G401 (cell line): ENCODE measurements around the gene ORC2. TPM values are rescaled to one million over a fixed set of nuclear protein-coding genes. Genes with fewer than 3 reads are reported as not detected.
A peak's percentile ranks its signal among the peaks of the same experiment; 100 is the strongest.
"Not testable (repeated sequence)": the region's sequence is repeated elsewhere in the genome, so short reads cannot be mapped to it uniquely, and the experiment has no call there.

Experiments
- DNase-seq: peaks from one replicate; pipeline ENCODE4 v3.0.0-alpha.2; 2015; ENCODE audit warnings: low spot score
- in situ Hi-C: cut with HindIII; loops from 2 replicates; pipeline ENCODE4 v1.10.0; 2016; ENCODE audit warnings: low sequenced_read_pairs, mixed read lengths
- total RNA-seq: library from RNA; depleted of rRNA; stranded (reverse); fragments of >200 nt; shearing (Covaris generic); gene quantifications from 2 replicates; pipeline ENCODE4 v1.2.3, GENCODE V29; 2014; rRNA removed

Gene ORC2
- 30.3 and 61.4 TPM in 2 replicates for total RNA-seq

DNA sequence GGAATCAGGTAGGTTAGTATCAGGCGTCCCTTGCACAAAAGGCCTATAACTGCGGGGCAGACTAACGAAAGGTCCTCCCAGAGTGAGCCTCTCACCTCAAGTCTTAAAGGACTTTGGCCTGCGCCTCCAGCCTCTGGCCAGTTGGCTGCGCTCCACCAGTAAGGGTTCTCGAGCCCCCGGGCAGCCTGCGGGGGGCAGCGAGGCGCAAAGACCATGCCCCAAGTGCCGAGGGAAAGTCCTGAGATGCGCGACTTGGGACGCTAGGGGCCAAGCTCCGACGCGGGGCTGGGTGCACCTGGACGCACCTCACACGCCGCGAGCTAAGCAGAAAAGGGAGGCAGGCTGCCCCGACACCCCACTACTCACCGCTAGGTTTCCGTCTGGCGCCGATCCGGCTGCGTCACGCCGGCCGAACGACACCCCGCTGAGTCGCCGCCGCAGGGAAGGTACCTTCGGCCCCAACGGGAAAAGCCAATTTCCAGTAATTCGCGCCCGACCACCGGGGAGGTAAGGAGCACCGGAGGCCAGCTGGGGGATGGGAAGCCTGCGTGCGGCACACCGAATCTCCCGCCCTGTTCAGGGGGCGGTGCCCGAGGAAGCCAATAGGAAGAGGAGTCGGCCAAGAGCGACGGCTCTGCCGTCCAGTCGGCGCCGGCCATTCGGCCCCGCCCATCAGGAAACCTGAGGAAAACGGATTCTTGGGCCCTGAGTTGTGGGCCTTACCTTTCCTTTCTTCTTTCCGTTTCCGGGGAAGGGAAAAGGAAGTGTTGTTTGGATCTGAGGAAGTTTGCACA is at the start of gene ORC2:
Gene ORC2 (minus strand): TSS at position 537 of the 794 bp plus-strand sequence. CDS start 5,537 bp downstream, outside the sequence.
- DNase-seq: peak; percentile 97
- in situ Hi-C loops: no loop called here

DNA sequence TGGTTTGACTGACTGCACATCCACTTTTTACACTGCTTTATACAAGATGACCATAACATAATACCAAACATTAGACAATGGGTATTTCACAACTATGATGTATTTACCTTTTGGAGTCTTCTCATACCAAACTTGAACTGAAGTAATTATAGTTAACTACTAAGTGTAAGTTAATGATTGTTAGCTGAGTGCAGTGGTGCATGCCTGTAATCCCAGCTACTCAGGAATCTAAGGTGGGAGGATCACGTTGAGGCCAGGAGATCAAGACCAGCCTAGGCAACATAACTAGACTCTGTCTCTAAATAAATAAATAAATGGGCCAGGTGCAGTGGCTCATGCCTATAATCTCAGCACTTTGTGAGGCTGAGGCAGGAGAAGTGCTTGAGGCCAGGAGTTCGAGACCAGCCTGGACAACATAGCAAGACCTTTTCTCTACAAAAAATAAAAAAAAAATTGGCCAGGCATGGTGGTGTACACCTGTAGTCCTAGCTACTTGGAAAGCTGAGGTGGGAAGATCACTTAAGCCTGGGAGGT is 44.9 kb upstream of the ORC2 start:
- DNase-seq: no peak
- in situ Hi-C loops: no loop called here

DNA sequence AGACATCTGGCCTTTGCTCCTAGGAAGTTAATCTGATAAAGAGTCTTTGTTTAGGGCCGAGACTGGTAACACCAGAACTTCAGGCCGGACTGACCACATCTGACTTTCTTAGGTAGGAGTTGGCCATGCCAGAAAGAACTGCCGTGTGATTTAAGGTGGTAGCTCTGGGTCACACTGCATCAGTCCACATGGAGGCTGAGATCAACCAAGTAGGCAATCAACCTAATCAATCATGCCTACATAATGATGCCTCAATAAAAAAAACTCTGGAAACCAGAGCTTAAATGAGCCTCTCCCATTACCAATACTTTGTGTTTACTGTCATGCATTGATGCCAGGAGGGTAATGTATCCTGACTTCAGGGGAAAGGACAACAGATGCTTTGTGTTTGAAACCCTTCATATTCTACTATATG is 44.1 kb upstream of the ORC2 start:
- DNase-seq: no peak
- in situ Hi-C loops: no loop called here

DNA sequence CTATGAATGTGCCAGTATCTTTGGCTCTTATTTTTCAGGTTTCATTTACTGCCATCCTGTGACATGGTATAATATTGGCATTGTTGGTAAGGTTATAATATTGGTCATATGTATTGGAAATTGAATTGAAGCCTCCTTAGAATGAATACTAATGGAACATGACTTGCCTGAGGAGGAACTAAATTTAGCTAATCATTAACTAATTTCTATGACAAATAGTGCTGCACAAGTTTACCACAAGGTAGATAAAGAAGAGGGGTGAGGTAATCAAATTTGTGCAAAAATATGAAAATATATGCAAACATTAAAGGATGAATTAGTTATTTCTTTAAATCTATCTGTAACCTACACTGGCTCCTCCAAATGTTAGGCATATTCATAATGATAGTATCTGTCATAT is 43.2 kb upstream of the ORC2 start:
- DNase-seq: no peak
- in situ Hi-C loops: no loop called here

DNA sequence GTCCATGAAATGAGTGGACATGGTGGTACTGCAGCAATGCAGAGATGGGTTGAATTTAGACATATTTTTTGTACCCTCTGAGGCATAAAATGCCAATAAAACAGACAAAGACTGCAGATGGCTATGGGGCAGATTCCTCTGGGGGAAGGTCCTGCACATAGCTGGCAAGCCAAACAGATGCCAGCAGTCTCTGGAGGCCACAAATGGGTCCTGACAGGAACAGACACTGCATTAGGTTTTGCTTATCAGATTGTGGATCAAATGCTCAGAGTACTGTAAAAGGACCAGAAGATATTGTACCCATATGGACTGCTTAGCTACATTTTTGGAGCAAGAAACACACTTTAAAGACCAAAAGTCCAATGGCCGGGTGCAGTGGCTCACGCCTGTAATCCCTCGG is 40.9 kb upstream of the ORC2 start:
- DNase-seq: no peak
- in situ Hi-C loops: no loop called here

DNA sequence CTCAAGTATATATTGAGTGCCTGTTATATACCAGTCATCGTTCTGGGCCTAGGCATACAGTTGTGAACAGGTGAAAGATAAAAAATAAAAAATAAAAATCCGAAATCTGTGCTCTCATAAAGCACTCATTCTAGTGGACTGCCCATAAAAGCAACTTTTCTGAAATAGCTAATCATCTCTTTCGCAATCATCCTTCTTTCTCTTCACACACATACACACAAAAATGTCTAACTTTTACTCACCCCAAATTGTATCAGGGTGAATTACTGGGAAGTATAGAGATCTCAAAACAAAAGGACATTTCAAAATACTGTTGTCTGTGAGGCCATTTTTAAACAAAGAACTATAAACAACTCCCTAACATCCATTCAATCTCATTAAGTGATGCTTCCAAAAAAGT is 29.6 kb upstream of the ORC2 start:
- DNase-seq: no peak
- in situ Hi-C loops: no loop called here

DNA sequence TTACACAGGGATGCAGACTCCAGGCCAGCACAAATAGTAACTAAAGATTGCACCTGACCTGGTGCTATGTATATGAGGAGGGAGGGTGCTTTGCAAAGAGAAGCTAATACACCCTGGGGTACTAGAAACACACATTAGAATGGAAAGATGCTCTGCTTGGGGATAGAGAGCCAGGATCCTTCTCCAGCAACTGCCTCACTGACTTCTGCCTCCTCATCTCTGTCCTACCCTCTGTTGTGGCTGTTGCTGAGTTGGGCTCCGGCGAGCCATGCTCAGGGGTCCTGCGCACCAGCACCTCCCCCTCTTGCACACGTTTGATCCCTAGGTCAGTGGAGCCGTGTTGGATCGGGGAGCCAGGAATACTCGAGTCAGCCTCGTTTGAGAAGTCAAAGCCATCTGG is 23.7 kb upstream of the ORC2 start:
- no peak for DNase-seq
- in situ Hi-C loops: no loop called here

DNA sequence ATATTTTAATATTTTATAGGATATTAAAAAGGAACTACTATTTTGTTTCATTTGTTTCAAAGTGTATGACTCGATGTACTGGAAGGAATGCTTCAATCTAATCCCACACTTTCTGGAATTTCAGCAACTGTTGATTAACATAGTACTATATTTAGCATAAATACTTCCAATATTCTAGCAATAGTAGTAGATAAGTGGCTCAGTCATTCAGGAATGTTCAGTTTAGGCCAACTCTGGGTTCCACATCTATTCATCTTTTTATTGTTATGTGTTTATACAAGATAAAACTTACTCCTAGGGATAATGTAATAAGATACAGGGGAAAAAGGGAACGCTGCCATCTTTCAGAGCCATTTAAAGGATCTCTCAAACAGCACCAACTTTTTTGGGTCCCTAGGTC is 22.3 kb upstream of the ORC2 start:
- no peak for DNase-seq
- in situ Hi-C loops: no loop called here

DNA sequence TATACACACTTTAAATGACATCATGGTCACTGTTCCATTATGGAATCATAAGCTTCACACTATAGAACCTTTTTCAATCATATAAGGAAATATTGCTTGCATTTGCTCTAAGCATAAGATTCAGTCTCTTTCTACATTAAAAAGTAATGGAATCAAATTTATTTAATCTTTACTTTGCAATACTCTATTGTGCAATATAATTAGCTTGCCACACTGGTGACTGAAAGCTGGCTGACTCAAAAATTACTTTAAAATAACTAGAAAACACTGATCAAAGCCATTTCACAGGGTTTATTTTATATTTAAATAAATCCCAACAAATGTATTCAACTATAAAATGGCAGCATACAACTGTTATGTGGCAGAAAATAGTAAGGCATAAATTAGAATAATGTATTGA is 13.2 kb upstream of the ORC2 start:
- no peak for DNase-seq
- in situ Hi-C loops: no loop called here

DNA sequence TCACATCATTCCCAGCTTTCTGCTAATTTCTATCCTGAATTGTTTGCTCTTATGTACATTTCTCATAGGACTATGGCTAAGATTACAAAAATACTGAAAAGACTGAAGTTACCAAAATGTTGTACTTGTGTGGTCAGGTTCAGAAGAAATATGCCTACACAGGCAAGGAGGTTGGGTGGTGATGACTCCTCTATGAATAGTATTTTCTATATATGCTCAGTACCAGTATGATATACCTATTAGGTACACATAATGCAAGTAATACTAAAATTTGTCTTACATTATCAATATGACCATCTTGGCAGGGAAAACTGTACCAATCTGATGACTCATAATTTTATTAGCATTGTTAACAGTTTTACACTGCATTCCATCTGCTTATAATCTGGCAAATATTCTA is 12.2 kb upstream of the ORC2 start:
- in situ Hi-C loops: no loop called here

DNA sequence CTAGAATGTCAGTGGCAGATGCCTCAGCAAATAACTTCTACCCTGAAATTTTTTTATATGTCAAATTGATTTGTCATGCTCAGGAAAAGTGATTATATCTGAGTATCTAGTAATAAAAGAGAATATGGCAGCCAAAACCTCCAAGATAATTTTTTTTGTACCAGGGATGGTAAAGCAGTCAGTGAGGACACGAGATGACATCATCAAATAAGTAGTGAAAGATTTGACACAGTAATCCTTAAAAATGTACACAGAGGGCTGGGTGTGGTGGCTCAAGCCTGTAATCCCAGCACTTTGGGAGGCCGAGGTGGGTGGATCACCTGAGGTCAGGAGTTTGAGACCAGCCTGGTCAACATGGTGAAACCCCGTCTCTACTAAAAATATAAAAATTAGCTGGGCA is 6.6 kb upstream of the ORC2 start:
- in situ Hi-C loops, DNase-seq: not testable (repeated sequence)

More for the DNA sequence above, 12.2 kb upstream of the ORC2 start:
- no peak for DNase-seq

DNA sequence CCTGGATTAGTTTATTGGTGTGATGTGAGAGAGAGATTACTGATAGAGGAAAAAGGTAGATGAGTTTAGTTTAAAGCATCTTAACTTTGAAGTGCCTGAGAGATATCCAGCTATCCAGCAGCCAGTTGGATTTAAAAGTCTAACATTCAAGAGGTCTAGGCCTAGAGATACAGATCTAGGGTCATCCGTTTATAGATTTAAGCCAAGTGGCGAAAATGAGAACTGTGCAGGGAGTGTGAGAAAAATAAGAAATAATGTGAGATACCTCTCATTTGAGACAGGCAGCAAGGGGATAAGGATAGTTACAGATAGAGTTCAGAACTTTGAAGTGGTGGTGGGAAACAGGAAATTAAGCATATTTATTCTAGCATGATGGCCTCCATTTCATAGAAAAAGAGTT is 5.3 kb upstream of the ORC2 start:
- in situ Hi-C loops: no loop called here
- DNase-seq: no peak

DNA sequence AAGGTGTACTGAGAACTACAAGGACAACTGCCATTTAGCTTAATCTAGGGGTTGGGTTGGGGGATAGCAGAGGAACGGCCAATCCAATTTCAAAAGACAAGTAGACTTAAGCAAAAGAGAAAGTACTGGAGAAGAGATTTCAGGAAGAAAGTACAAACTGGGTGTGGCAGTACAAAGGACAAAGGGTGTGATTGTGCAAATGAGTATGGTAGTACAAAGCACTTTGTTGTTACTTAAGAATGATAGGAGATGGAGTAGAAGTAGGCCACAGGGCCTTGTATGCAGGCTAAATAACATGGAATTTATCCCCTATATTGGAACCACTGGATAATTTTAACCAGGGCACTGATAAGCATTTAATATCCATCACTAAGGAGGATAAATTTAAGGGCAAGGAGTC is 4.7 kb upstream of the ORC2 start:
- in situ Hi-C loops: no loop called here
- no peak for DNase-seq

DNA sequence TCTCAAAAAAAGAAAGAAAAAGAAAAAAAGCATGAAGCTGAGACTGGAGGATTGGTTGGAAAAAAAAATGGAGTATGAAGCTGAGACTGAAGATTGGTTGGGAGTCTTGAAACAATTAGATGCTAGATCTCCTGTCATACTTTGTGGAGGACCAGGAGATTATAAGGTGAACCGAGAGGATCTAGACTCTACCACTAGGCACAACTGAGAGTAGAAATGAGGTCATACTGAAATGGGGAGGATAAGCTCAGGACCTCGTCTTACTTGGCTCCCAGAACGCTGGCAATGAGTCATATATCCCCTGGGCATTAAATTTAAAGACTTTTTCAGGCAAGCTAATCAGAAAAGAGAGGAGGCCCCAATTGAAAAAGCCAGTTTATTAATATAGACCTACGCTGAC is 3.3 kb upstream of the ORC2 start:
- in situ Hi-C loops: no loop called here
- DNase-seq: no peak

DNA sequence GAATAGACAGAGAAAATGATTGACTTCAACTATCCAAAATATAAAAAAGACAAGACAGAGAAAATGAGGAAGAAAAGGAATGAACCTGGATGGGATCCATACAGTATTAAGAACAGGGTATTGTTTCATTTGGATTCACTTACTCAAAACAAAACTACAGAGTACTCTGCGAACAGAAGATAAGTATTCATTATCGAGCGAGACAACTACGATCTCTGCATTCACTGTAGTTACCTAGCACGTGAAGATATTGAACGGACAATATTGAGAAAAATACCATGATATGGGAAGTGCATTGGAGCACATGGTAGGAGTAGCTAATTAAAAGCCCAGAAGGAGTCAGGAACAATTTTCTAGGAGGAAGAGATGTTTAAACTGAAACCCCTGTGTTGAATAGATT is 1.0 kb upstream of the ORC2 start:
- in situ Hi-C loops: no loop called here
- DNase-seq: no peak

DNA sequence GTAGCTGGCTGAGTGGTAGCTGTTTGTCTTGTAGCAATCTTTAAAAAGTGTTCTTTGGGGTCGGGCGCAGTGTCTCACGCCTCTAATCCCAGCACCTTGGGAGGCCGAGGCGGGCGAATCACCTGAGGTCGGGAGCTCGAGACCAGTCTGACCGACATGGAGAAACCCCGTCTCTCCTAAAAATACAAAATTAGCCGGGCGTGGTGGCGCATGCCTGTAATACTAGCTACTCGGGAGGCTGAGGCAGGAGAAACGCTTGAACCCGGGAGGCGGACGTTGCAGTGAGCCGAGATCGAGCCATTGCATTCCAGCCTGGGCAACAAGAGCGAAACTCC is 425 bp upstream of the ORC2 start:
- in situ Hi-C loops, DNase-seq: not testable (repeated sequence)

DNA sequence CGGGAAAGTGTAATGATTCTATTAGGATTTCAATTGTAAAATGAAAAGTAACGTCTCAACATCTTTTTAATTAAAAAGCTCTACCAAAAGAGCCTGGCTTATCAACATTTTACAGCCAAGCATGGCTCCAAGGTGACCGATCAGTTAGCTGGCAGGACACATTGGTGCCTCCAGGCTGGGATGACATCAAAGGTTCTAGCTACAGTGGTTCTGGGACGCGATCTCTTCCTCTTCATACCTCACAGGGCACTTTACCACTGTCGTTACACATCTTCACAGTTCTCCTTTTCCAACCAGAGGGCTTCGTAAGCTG is 693 bp downstream of the ORC2 start:
- in situ Hi-C loops: no loop called here
- no peak for DNase-seq

DNA sequence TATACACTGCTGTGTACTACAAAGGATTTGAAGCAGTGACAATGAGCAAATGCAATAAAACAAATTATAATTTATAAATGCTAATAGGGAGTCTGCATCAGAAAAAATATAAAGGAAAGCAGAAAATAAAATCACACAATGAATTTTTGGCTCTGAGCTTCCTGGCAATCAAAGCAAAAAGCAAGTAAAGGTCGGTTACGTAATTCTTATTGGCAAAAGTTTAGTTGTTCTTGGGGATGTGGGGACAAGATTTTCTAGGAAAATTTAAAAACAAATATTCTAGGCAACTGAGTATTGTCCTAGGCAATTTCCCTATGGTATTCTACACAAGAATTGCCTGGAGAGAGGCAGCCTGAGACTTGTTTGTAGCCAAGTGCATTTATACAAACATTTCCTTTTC is 1.8 kb downstream of the ORC2 start:
- no peak for DNase-seq
- in situ Hi-C loops: no loop called here

DNA sequence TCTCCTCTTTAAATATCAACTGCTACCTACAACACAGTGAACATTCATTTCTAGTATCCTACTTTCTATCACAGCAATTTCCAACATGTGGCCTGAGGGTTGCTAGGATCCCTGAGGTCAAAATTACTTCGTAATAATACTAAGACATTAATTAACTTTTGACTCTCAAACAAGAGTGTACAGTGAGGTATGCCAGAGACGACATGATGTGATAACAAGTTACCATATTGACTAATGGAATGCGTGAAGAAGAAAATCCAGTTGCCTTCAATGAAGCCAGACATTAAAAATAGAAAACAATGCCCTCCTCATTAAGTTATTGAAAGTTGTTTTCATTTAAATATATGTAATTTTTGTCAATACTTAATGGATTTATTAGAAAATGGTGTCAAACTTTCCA is 13.1 kb downstream of the ORC2 start:
- in situ Hi-C loops: no loop called here

DNA sequence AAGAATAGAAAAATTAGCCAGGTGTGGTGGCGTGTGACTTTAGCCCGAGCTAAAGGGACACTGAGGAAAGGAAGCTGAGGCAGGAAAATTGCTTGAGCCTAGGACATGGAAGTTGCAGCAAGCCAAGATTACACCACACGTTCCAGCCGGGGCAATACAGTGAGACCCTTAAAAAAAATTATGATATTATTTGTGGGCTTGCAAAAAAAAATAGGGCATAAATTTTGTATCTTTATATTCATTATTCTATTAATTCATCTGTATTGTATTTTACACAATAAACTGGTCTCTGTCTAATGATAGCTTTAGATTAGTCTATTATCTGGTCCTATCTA is 18.1 kb downstream of the ORC2 start:
- in situ Hi-C loops: no loop called here
- DNase-seq: no peak

More for the DNA sequence above, 13.1 kb downstream of the ORC2 start:
- no peak for DNase-seq
